ENCODE measurements around the gene CSF3.

DNA sequence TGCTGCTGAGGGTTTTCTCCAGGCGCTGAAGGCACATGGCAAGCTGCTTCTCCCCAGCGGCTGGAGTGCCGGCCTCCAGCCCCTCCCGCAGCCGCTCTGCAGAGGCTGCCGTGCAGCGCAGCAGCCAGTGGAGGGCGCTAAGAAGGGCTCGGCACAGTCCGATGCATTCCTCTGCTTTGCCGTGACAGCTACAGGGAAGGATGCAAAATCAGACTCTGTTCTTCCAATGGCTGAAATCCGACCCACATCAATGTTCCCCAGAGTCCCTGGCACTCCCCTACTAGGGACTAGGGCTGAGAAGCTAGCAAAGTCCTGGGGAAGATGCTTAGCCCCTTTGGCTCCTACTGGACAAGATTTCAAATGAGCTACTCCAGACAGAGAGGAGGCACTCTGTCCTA lies 19.9 kb downstream of the CSF3 start:
- TF ChIP-seq POLR2A (IDR thresholded peaks at IDR 0.05; ENCODE audit: low read depth, low read length) (no peak), POLR2AphosphoS5 (IDR thresholded peaks at IDR 0.05; ENCODE audit: low read depth, low read length) (no peak)
